GM21825 (cell line): ENCODE data around the gene SDHB.

Experiments used
- ATAC-seq: cut with Tn5 transposase; IDR thresholded peaks from one replicate; pipeline ENCODE4 v1.9.1; 2021; ENCODE audit warnings: mild to moderate bottlenecking, moderate library complexity; ENCODE audit not compliant: unreplicated experiment

Gene SDHB

GRCh38 chr1:16971341-16972188, 82.3 kb downstream of the SDHB start:
- no peak for ATAC-seq

GRCh38 chr1:16970132-16970910, 83.5 kb downstream of the SDHB start:
- no peak for ATAC-seq

GRCh38 chr1:16969651-16970050, 84.2 kb downstream of the SDHB start:
- no peak for ATAC-seq

- no peak for ATAC-seq
Measured at GRCh38 chr1:16969057-16969611, 84.7 kb downstream of the SDHB start.
